H9 (cell line): Measurements from ENCODE around the gene LIX1. TPM values are rescaled to one million over a fixed set of nuclear protein-coding genes. Genes with fewer than 3 reads are reported as not detected.

ENCODE experiments used
- DNase-seq: peaks from one replicate; pipeline ENCODE4 v3.0.0-alpha.2; 2017
- H2AFZ ChIP-seq: one replicate; pipeline ENCODE4 v1.6.1; 2013; ENCODE audit warnings: mild to moderate bottlenecking, low read length, control low read depth, moderate library complexity
- H2AK5ac ChIP-seq: 2 replicates; pipeline ENCODE4 v1.6.1; 2013; ENCODE audit warnings: low read length, control low read depth, mixed read lengths; ENCODE audit not compliant: insufficient read length
- H2BK120ac ChIP-seq: one replicate; pipeline ENCODE4 v1.6.1; 2013; ENCODE audit warnings: low read depth, mild to moderate bottlenecking, low read length, control low read depth, inconsistent platforms; ENCODE audit not compliant: poor library complexity, severe bottlenecking
- H2BK12ac ChIP-seq: 2 replicates; pipeline ENCODE4 v1.6.1; 2013; ENCODE audit warnings: low read length, control low read depth, mixed read lengths, low read depth; ENCODE audit not compliant: insufficient read length
- H2BK15ac ChIP-seq: 2 replicates; pipeline ENCODE4 v1.6.1; 2013; ENCODE audit warnings: low read depth, low read length, control low read depth
- H2BK20ac ChIP-seq: one replicate; pipeline ENCODE4 v1.6.1; 2013; ENCODE audit warnings: low read depth, mild to moderate bottlenecking, low read length, control low read depth, inconsistent platforms; ENCODE audit not compliant: poor library complexity, severe bottlenecking
- H2BK5ac ChIP-seq: 2 replicates; pipeline ENCODE4 v1.6.1; 2013; ENCODE audit warnings: low read length, control low read depth, mixed read lengths; ENCODE audit not compliant: insufficient read length
- H3K14ac ChIP-seq: 2 replicates; pipeline ENCODE4 v1.6.1; 2013; ENCODE audit warnings: low read length, control low read depth; ENCODE audit not compliant: insufficient read depth
- H3K18ac ChIP-seq: 2 replicates; pipeline ENCODE4 v1.6.1; 2013; ENCODE audit warnings: low read depth, mild to moderate bottlenecking, mixed read lengths, low read length, control low read depth; ENCODE audit not compliant: insufficient read length
- H3K23ac ChIP-seq: 2 replicates; pipeline ENCODE4 v1.6.1; 2013; ENCODE audit warnings: low read length, control low read depth, mixed read lengths, low read depth; ENCODE audit not compliant: insufficient read length
- H3K23me2 ChIP-seq: 2 replicates; pipeline ENCODE4 v1.6.1; 2013; ENCODE audit warnings: low read depth, mild to moderate bottlenecking, mixed read lengths, low read length, control low read depth; ENCODE audit not compliant: insufficient read length, poor library complexity, severe bottlenecking
- H3K27ac ChIP-seq: 2 replicates; pipeline ENCODE4 v1.5.1; 2013; ENCODE audit warnings: low read length, control low read depth, mixed read lengths, low read depth; ENCODE audit not compliant: insufficient read length
- H3K27me3 ChIP-seq: 2 replicates; pipeline ENCODE4 v1.6.1; 2013; ENCODE audit warnings: low read length, control low read depth, inconsistent platforms; ENCODE audit not compliant: insufficient read depth
- H3K4ac ChIP-seq: 2 replicates; pipeline ENCODE4 v1.6.1; 2013; ENCODE audit warnings: low read depth, mild to moderate bottlenecking, control low read depth, inconsistent platforms, low read length, moderate library complexity
- H3K4me1 ChIP-seq: 2 replicates; pipeline ENCODE4 v1.6.1; 2013; ENCODE audit warnings: low read length, control low read depth, inconsistent platforms; ENCODE audit not compliant: insufficient read depth
- H3K4me2 ChIP-seq: 2 replicates; pipeline ENCODE4 v1.6.1; 2013; ENCODE audit warnings: low read length, control low read depth, mixed read lengths; ENCODE audit not compliant: insufficient read length, insufficient read depth
- H3K56ac ChIP-seq: 2 replicates; pipeline ENCODE4 v1.6.1; 2013; ENCODE audit warnings: low read depth, mild to moderate bottlenecking, mixed read lengths, low read length, control low read depth; ENCODE audit not compliant: insufficient read length
- H3K79me1 ChIP-seq: 2 replicates; pipeline ENCODE4 v1.6.1; 2013; ENCODE audit warnings: low read depth, mild to moderate bottlenecking, moderate library complexity, low read length, control low read depth, inconsistent platforms; ENCODE audit not compliant: insufficient read depth, poor library complexity, severe bottlenecking
- H3K79me2 ChIP-seq: 2 replicates; pipeline ENCODE4 v1.6.1; 2013; ENCODE audit warnings: low read length, control low read depth, inconsistent platforms; ENCODE audit not compliant: insufficient read depth
- H3K9ac ChIP-seq: 2 replicates; pipeline ENCODE4 v1.6.1; 2013; ENCODE audit warnings: low read length, control low read depth, mixed read lengths; ENCODE audit not compliant: insufficient read length; ENCODE audit errors: extremely low read depth
- H3K9me3 ChIP-seq: one replicate; pipeline ENCODE4 v1.6.1; 2013; ENCODE audit warnings: low read depth, low read length, inconsistent platforms; ENCODE audit not compliant: control insufficient read depth
- H3T11ph ChIP-seq: one replicate; pipeline ENCODE4 v1.6.1; 2013; ENCODE audit warnings: mild to moderate bottlenecking, low read length, control low read depth, inconsistent platforms
- H4K20me1 ChIP-seq: one replicate; pipeline ENCODE4 v1.6.1; 2013; ENCODE audit not compliant: control insufficient read depth, insufficient read length, insufficient read depth
- H4K5ac ChIP-seq: 2 replicates; pipeline ENCODE4 v1.6.1; 2013; ENCODE audit warnings: low read depth, mild to moderate bottlenecking, mixed read lengths, low read length, control low read depth; ENCODE audit not compliant: insufficient read length
- H4K8ac ChIP-seq: replicated peaks from 2 replicates; pipeline ENCODE4 v1.6.1; 2013; ENCODE audit warnings: low read length, control low read depth, mixed read lengths, low read depth; ENCODE audit not compliant: insufficient read length
- H4K91ac ChIP-seq: 2 replicates; pipeline ENCODE4 v1.6.1; 2013; ENCODE audit warnings: low read depth, mild to moderate bottlenecking, moderate library complexity, mixed read lengths, low read length, control low read depth; ENCODE audit not compliant: insufficient read length
- H3K27ac Mint-ChIP-seq, 3 experiments: 2 replicates in 2 of 3; 3 replicates in 1 of 3; pipeline ENCODE4 v1.8.0; 2020 to 2021; ENCODE audit warnings: mixed read lengths in 3 of 3, mild to moderate bottlenecking in 1 of 3, moderate library complexity in 1 of 3
- H3K27me3 Mint-ChIP-seq: 2 replicates; pipeline ENCODE4 v1.8.0; 2021; ENCODE audit warnings: low read depth, mild to moderate bottlenecking, moderate library complexity, mixed read lengths
- H3K36me3 Mint-ChIP-seq, 3 experiments: 2 replicates in 2 of 3; 3 replicates in 1 of 3; pipeline ENCODE4 v1.8.0; 2020 to 2021; ENCODE audit warnings: low read depth in 3 of 3, mixed read lengths in 3 of 3; ENCODE audit not compliant: insufficient read depth in 1 of 3
- H3K4me1 Mint-ChIP-seq, 2 experiments: 2 replicates each; pipeline ENCODE4 v1.8.0; 2020; ENCODE audit warnings: mixed read lengths in 2 of 2
- H3K4me3 Mint-ChIP-seq, 2 experiments: 2 replicates in 1 of 2; 3 replicates in 1 of 2; pipeline ENCODE4 v1.8.0; 2020 to 2021; ENCODE audit warnings: mild to moderate bottlenecking in 2 of 2, mixed read lengths in 2 of 2, moderate library complexity in 1 of 2
- H3K9me3 Mint-ChIP-seq, 2 experiments: 2 replicates in 1 of 2; 3 replicates in 1 of 2; pipeline ENCODE4 v1.8.0; 2020; ENCODE audit warnings: mild to moderate bottlenecking in 2 of 2, mixed read lengths in 2 of 2, moderate library complexity in 1 of 2
- CTCF ChIP-seq: fragments of 200-600 bp; sonication (generic); conservative IDR thresholded peaks from 3 replicates; pipeline ENCODE4 v1.8.0; 2021; ENCODE audit warnings: antibody characterized with exemption, mild to moderate bottlenecking
- WGBS: extraction: QIAGEN DNeasy Blood & Tissue Kit; methylation state at CpG from one replicate; pipeline ENCODE4 v1.1.7; 2013; ENCODE audit warnings: missing lambda C conversion rate, low lambda C conversion rate, mixed read lengths; ENCODE audit not compliant: insufficient read length; ENCODE audit errors: extremely low coverage; 5-methylcytosine and 5-hydroxymethylcytosine counted together
- total RNA-seq: library from RNA; stranded (reverse); gene quantifications from 2 replicates; pipeline ENCODE4 v1.2.1, GENCODE V29; 2021

LIX1 gene
- total RNA-seq, 1 experiment from 2014 or later = 0.13 TPM

GRCh38 chr5:97106216-97106581 lies 36.2 kb downstream of the LIX1 start:
- Histone ChIP-seq H3K27ac (no peak overlapping the region), H3K4me2 (no peak overlapping the region), H3K23me2 (no peaks in the 10 kb centered on the region), H3K79me1 (no peaks in the 10 kb centered on the region), H3K23ac (no peak overlapping the region), H3T11ph (no peak overlapping the region), H2BK5ac (no peak overlapping the region), H4K5ac (no peak overlapping the region), H2BK15ac (no peak overlapping the region), H4K91ac (no peak overlapping the region), H3K79me2 (no peaks in the 10 kb centered on the region), H2AK5ac (no peak overlapping the region), H4K20me1 (no peaks in the 10 kb centered on the region), H3K27me3 (no peaks in the 10 kb centered on the region), H2AFZ (no peak overlapping the region), H4K8ac (no peak overlapping the region), H3K56ac (no peak overlapping the region), H2BK20ac (no peak overlapping the region), H3K14ac (no peak overlapping the region), H3K18ac (no peak overlapping the region), H3K9me3 (no peaks in the 10 kb centered on the region), H2BK12ac (no peak overlapping the region), H3K4ac (no peak overlapping the region), H3K9ac (no peak overlapping the region), H2BK120ac (no peak overlapping the region), H3K4me1 (no peaks in the 10 kb centered on the region; the same call in 1 of the 2 replicates)
- H3K36me3 Mint-ChIP-seq = no peaks in the 10 kb centered on the region
- no peak for DNase-seq
- H3K4me3 Mint-ChIP-seq = no peak overlapping the region
- no peaks in the 10 kb centered on the region for H3K27me3 Mint-ChIP-seq
- H3K27ac Mint-ChIP-seq = no peak overlapping the region; a peak in 1 of 7 replicates
- WGBS = no CpG with 5 or more reads among the region's 2 CpGs
- no peaks in the 10 kb centered on the region for H3K9me3 Mint-ChIP-seq
- peaks cover 16 to 22% of the 10 kb centered on the region in 2 experiments for H3K4me1 Mint-ChIP-seq
- no peak for TF ChIP-seq CTCF
